ENCODE data around the gene GPHA2. TPM values are rescaled to one million over a fixed set of nuclear protein-coding genes. Genes with fewer than 3 reads are reported as not detected.

Gene GPHA2
- total and polyA plus RNA-seq, 2 of the 13 experiments (the other 11 are each of a cell fraction or from before 2014, with no cell fraction given): 13.0 to 19.1 TPM

DNA sequence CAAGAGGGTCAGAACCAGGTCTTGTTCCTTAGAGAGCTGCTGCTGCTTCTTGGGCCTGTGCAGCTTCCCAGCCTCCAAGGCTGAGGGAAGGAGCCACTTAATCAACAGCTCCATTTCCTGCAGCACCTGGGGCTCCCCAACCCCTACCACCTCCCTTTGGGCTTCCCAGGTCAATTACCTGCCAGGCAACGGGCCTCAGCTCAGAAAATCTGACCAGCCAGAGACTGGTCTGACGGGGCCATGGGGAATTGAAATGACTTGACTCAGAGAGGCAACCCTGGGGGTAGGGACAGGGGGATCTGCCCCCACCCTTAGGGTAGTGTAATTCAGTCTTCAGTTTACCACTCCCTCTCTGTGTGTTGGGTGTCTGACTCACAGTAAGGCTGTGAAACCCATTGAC lies 41.0 kb upstream of the GPHA2 start:
- WGBS (ENCODE audit: low lambda C conversion rate): 5% methylated on average over 2 of the region's 2 CpGs
- BruUV-seq (replicated peaks): no TSS peak
- no peak for DNase-seq (ENCODE audit: low spot score)
- Histone ChIP-seq H3K9me3 (ENCODE audit: low read length) (no peaks in the 10 kb centered on the region), H3K4me2 (ENCODE audit: low read depth, low read length) (no peak overlapping the region), H3K36me3 (replicated peaks in 1 of 2; ENCODE audit: control insufficient read depth in 1 of 2, insufficient read depth in 2 of 2, low read length in 2 of 2) (no peaks in the 10 kb centered on the region), H2AFZ (ENCODE audit: low read length) (no peak overlapping the region), H3K79me2 (ENCODE audit: insufficient read depth, low read length) (no peaks in the 10 kb centered on the region), H3K4me3 (replicated peaks in 1 of 3; ENCODE audit: insufficient read depth in 1 of 3, low read depth in 2 of 3, low read length in 3 of 3) (no peak overlapping the region), H4K20me1 (ENCODE audit: insufficient read depth, low read length) (no peaks in the 10 kb centered on the region), H3K27ac (ENCODE audit: extremely low read length, insufficient read depth, low read length) (no peak overlapping the region), H3K27me3 (ENCODE audit: control insufficient read depth in 1 of 2, insufficient read depth in 2 of 2, low read length in 2 of 2) (peaks cover 0 to 14% of the 10 kb centered on the region in 2 experiments; a peak in 3 of 5 replicates), H3K9ac (ENCODE audit: insufficient read depth, low read depth, low read length) (no peak overlapping the region), H3K4me1 (ENCODE audit: insufficient read depth, low read length) (no peaks in the 10 kb centered on the region)
- TF ChIP-seq EP300 (IDR thresholded peaks at IDR 0.05; ENCODE audit: low read depth in 2 of 2, low read length in 2 of 2): no peak
- TF ChIP-seq EP300 (CRISPR knock-in tag; IDR thresholded peaks at IDR 0.05; ENCODE audit: borderline replicate concordance): no peak
- TF ChIP-seq ZNF572 (CRISPR knock-in tag; IDR thresholded peaks at IDR 0.05): no peak
- TF ChIP-seq NCOR1 (IDR thresholded peaks at IDR 0.05; ENCODE audit: borderline replicate concordance, low read length): no peak
- TF ChIP-seq, protein P1, sequence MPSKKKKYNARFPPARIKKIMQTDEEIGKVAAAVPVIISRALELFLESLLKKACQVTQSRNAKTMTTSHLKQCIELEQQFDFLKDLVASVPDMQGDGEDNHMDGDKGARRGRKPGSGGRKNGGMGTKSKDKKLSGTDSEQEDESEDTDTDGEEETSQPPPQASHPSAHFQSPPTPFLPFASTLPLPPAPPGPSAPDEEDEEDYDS (CRISPR knock-in tag; IDR thresholded peaks at IDR 0.05): no peak
- no peak for TF ChIP-seq ZNF83 (CRISPR knock-in tag; IDR thresholded peaks at IDR 0.05; ENCODE audit: borderline replicate concordance)
- no peak for TF ChIP-seq ZSCAN21 (CRISPR knock-in tag; IDR thresholded peaks at IDR 0.05; ENCODE audit: borderline replicate concordance)
- no peak for TF ChIP-seq KLF9 (CRISPR knock-in tag; IDR thresholded peaks at IDR 0.05; ENCODE audit: low read depth)
- no peak for TF ChIP-seq KAT2B (IDR thresholded peaks at IDR 0.05; ENCODE audit: borderline replicate concordance, low read depth, low read length)
- TF ChIP-seq ARNT2 (CRISPR knock-in tag; IDR thresholded peaks at IDR 0.05; ENCODE audit: low read depth): no peak
- no peak for TF ChIP-seq ZNF224 (CRISPR knock-in tag; IDR thresholded peaks at IDR 0.05)
- TF ChIP-seq ARNT (IDR thresholded peaks at IDR 0.05): no peak
- no peak for TF ChIP-seq ZNF577 (CRISPR knock-in tag; IDR thresholded peaks at IDR 0.05; ENCODE audit: borderline replicate concordance, low read depth)
- FAIRE-seq: no peak
- intact Hi-C loops (cut with micrococcal nuclease; ENCODE audit: unreplicated experiment): no loop called here
- POLR2A ChIA-PET: no interaction called here
- ATAC-seq: no peak
- in situ Hi-C loops (cut with HindIII; ENCODE audit: extremely low pct_ligation_motif_present, low pct_unique_long_range_greater_than_20kb): no loop called here
- CTCF ChIA-PET (ENCODE audit: low intra/inter-chr PET ratio, low total read pairs): no interaction called here

Measured in HepG2 (cell line).